HepG2 (cell line): Measurements from ENCODE around the gene TMEM129. TPM values are rescaled to one million over a fixed set of nuclear protein-coding genes. Genes with fewer than 3 reads are reported as not detected.
A peak's percentile ranks its signal among the peaks of the same experiment; 100 is the strongest.

Experiments used
- ARHGAP35 ChIP-seq: sonication (generic); formaldehyde crosslinking; IDR thresholded peaks from 2 replicates; pipeline ENCODE4 v1.9.0; 2022; ENCODE audit warnings: mild to moderate bottlenecking, inconsistent platforms, moderate library complexity, missing genetic modification reagents, borderline replicate concordance
- FOSL2 ChIP-seq: sonication (generic); formaldehyde crosslinking; IDR thresholded peaks from 2 replicates; pipeline ENCODE4 v1.4.0; 2020; ENCODE audit warnings: missing genetic modification reagents
- HNF1B ChIP-seq: sonication (generic); formaldehyde crosslinking; IDR thresholded peaks from 2 replicates; pipeline ENCODE4 v1.5.1; 2020; ENCODE audit warnings: mild to moderate bottlenecking, moderate library complexity, missing genetic modification reagents
- HNF4A ChIP-seq: sonication (generic); formaldehyde crosslinking; IDR thresholded peaks from 2 replicates; pipeline ENCODE4 v1.4.0; 2020; ENCODE audit warnings: missing genetic modification reagents
- KAT8 ChIP-seq: IDR thresholded peaks from 2 replicates; pipeline ENCODE4 v1.6.1; 2016; ENCODE audit warnings: missing genetic modification reagents, missing compliant biosample characterization
- MAZ ChIP-seq, 2 experiments: sonication (generic) in 1 of 2; formaldehyde crosslinking in 1 of 2; IDR thresholded peaks; 2 replicates each; pipeline versions ENCODE4 v1.5.0 to v1.6.1; 2012 to 2020; ENCODE audit warnings: low read depth in 2 of 2, mild to moderate bottlenecking in 2 of 2, borderline replicate concordance in 1 of 2, improper control_type of control experiment in 1 of 2, low read length in 1 of 2, missing genetic modification reagents in 1 of 2, moderate library complexity in 1 of 2
- MEF2D ChIP-seq: sonication (generic); formaldehyde crosslinking; IDR thresholded peaks from 2 replicates; pipeline ENCODE4 v1.5.1; 2020; ENCODE audit warnings: mild to moderate bottlenecking, missing genetic modification reagents
- PHB2 ChIP-seq: fragments of 450-650 bp; IDR thresholded peaks from 2 replicates; pipeline ENCODE4 v1.6.1; 2018; ENCODE audit not compliant: partially characterized antibody
- POLR2AphosphoS2 ChIP-seq: IDR thresholded peaks from 2 replicates; pipeline ENCODE4 v1.6.1; 2011; ENCODE audit warnings: low read depth, low read length, improper control_type of control experiment
- PRDM10 ChIP-seq: sonication (generic); formaldehyde crosslinking; IDR thresholded peaks from 2 replicates; pipeline ENCODE4 v1.4.0; 2020; ENCODE audit warnings: low read depth, missing genetic modification reagents
- RARG ChIP-seq: sonication (generic); formaldehyde crosslinking; IDR thresholded peaks from 2 replicates; pipeline ENCODE4 v1.4.0; 2020; ENCODE audit warnings: low read depth, mild to moderate bottlenecking, missing genetic modification reagents
- USF2 ChIP-seq, 2 experiments: sonication (generic) in 1 of 2; formaldehyde crosslinking in 1 of 2; IDR thresholded peaks; 2 replicates each; pipeline versions ENCODE4 v1.5.1 to v1.6.1; 2011 to 2020; ENCODE audit warnings: borderline replicate concordance in 1 of 2, low read depth in 1 of 2, low read length in 1 of 2, mild to moderate bottlenecking in 1 of 2, missing genetic modification reagents in 1 of 2, moderate library complexity in 1 of 2
- ZC3H13 ChIP-seq: sonication (generic); formaldehyde crosslinking; IDR thresholded peaks from 2 replicates; pipeline ENCODE4 v1.8.1; 2023; ENCODE audit warnings: mild to moderate bottlenecking, missing genetic modification reagents, moderate library complexity
- ZFY ChIP-seq: sonication (generic); formaldehyde crosslinking; IDR thresholded peaks from 2 replicates; pipeline ENCODE4 v1.4.0; 2020; ENCODE audit warnings: missing genetic modification reagents
- ZNF12 ChIP-seq: sonication (generic); formaldehyde crosslinking; IDR thresholded peaks from 2 replicates; pipeline ENCODE4 v1.5.0; 2020; ENCODE audit warnings: missing genetic modification reagents
- ZNF143 ChIP-seq: sonication (generic); formaldehyde crosslinking; IDR thresholded peaks from 2 replicates; pipeline ENCODE4 v1.4.0; 2020; ENCODE audit warnings: missing genetic modification reagents
- ZNF282 ChIP-seq: fragments of 450-650 bp; IDR thresholded peaks from 2 replicates; pipeline ENCODE4 v1.6.1; 2018; ENCODE audit not compliant: partially characterized antibody
- ZNF446 ChIP-seq: sonication (generic); formaldehyde crosslinking; IDR thresholded peaks from 2 replicates; pipeline ENCODE4 v1.5.0; 2020; ENCODE audit warnings: mild to moderate bottlenecking, missing genetic modification reagents
- ZNF558 ChIP-seq: sonication (generic); formaldehyde crosslinking; IDR thresholded peaks from 2 replicates; pipeline ENCODE4 v1.9.0; 2022; ENCODE audit warnings: mild to moderate bottlenecking, missing genetic modification reagents, borderline replicate concordance
- ZNF761 ChIP-seq: sonication (generic); formaldehyde crosslinking; conservative IDR thresholded peaks from 2 replicates; pipeline ENCODE4 v1.4.0; 2020; ENCODE audit warnings: mild to moderate bottlenecking, missing genetic modification reagents
- polyA plus RNA-seq, 8 experiments: library from polyadenylated mRNA; depleted of rRNA in 3 of 8; stranded (reverse) in 7 of 8; unstranded in 1 of 8; fragments of >200 nt; fragmentation: Illumina TruSeq in 4 of 8; extraction: Trizol in 4 of 8; gene quantifications; 2 replicates each; pipeline versions ENCODE4 v1.2.1 to v1.2.3, GENCODE V29; 2011 to 2016; ENCODE audit warnings: low read depth in 4 of 8, missing spikeins in 1 of 8, mixed read lengths in 1 of 8; ENCODE audit not compliant: insufficient read depth in 1 of 8
- total RNA-seq, 5 experiments: library from RNA; depleted of rRNA; stranded (reverse); fragments of >200 nt; fragmentation: Illumina TruSeq; extraction: Trizol; gene quantifications; 2 replicates each; pipeline ENCODE4 v1.2.3, GENCODE V29; 2016; ENCODE audit warnings: low read depth in 1 of 5
- TF ChIP-seq, protein P1 (sequence below): sonication (generic); formaldehyde crosslinking; IDR thresholded peaks from 2 replicates; pipeline ENCODE4 v1.4.0; 2020; ENCODE audit warnings: mild to moderate bottlenecking, missing genetic modification reagents

Gene TMEM129
- total and polyA plus RNA-seq, 2 of the 13 experiments (the other 11 are each of a cell fraction or from before 2014, with no cell fraction given): 19.0 to 25.8 TPM

DNA sequence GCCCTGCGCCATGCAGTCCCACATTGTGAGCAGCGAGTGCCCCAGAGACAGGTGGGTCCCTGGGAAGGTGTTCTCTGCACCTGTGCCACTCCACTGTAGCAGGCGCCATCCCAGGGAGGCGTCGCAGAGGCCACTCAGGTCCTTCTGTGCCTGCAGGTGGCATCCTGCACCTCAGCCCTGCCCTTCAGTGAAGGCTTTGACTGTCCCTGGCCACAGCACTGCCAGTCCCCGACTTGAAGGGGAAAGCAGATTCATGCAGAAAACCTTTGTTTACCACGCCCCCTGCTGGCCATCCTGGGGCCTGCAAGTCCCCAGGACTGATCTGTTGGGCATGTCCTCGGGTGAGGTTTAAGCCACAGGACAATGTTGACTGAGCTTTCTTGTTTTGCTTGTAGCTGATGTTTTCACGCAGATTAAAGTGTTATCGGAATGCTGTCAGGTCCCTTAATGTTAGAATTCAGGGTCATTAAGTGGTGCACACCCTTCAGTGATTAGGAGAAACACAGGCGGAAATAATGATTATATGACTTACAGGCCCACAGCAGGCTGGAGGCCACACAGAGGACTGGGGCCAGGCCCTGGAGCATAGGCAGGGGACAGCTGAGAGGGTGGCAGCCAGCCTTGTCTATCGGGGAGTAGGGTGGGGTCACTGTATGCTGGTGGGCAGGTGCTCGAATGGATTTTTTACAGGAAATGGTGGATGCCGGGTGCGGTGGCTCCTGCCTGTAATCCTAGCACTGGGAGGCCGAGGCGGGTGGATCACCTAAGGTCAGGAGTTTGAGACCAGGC, 5.2 kb upstream of the TMEM129 start (continued):
- TF ChIP-seq ZNF446: no peak
- no peak for TF ChIP-seq MEF2D (CRISPR knock-in tag)
- TF ChIP-seq ZNF558 (CRISPR knock-in tag): no peak
- TF ChIP-seq RARG (CRISPR knock-in tag): no peak
- no peak for TF ChIP-seq ZNF12 (CRISPR knock-in tag)
- no peak for TF ChIP-seq ZNF143 (CRISPR knock-in tag)
- no peak for TF ChIP-seq MAZ (IDR thresholded peaks at IDR 0.05; ENCODE audit: borderline replicate concordance, low read depth, low read length)
- TF ChIP-seq MAZ (CRISPR knock-in tag; IDR thresholded peaks at IDR 0.05; ENCODE audit: low read depth): no peak
- TF ChIP-seq, protein P1, sequence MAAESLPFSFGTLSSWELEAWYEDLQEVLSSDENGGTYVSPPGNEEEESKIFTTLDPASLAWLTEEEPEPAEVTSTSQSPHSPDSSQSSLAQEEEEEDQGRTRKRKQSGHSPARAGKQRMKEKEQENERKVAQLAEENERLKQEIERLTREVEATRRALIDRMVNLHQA (CRISPR knock-in tag): no peak
- no peak for TF ChIP-seq HNF4A (CRISPR knock-in tag)
- TF ChIP-seq ZFY: no peak; the same call in 1 of the 2 replicates
- TF ChIP-seq PRDM10 (CRISPR knock-in tag): no peak
- no peak for TF ChIP-seq ARHGAP35
- TF ChIP-seq FOSL2: no peak
- no peak for TF ChIP-seq ZNF761 (CRISPR knock-in tag)
- TF ChIP-seq ZC3H13 (CRISPR knock-in tag): no peak
- TF ChIP-seq HNF1B: peak; percentile 24; the same call in 1 of the 2 replicates
- peak; percentile 45; the same call in 1 of the 2 replicates for TF ChIP-seq KAT8 (CRISPR knock-in tag)
- no peak for TF ChIP-seq ZNF282
- no peak for TF ChIP-seq USF2 (IDR thresholded peaks at IDR 0.05; ENCODE audit: low read depth, low read length)
- no peak for TF ChIP-seq USF2 (CRISPR knock-in tag; IDR thresholded peaks at IDR 0.05; ENCODE audit: borderline replicate concordance)
- no peak for TF ChIP-seq POLR2AphosphoS2
- TF ChIP-seq PHB2: no peak
